Spleen (tissue), 7 donors: ENCODE data around the gene OR2T1.

Experiments used
- POLR2A ChIP-seq, 3 donors: fragments of 450-650 bp; IDR thresholded peaks; one replicate each; pipeline ENCODE4 v1.5.1; 2017; ENCODE audit warnings: antibody characterized with exemption in 3 of 3, mild to moderate bottlenecking in 1 of 3
- TF ChIP-seq, protein P1 (sequence below), 11 experiments: fragments of 200-600 bp in 7 of 11; fragments of 450-650 bp in 4 of 11; sonication (generic) in 4 of 11; IDR thresholded peaks in 8 of 11; conservative IDR thresholded peaks in 3 of 11; 1 replicate in 7 of 11; 2 replicates in 4 of 11; pipeline versions ENCODE4 v1.4.0 to v1.8.0; 2016 to 2021; ENCODE audit warnings: antibody characterized with exemption in 11 of 11, inconsistent platforms in 4 of 11, mild to moderate bottlenecking in 1 of 11
- donor health status: DM: no; HTN: no; CAD: no; lungs with moderate emphysema.
- donor health status: DM: no; HTN: no; CAD: no.
- donor health status: DM: no; HTN: no; CAD: no.

DNA sequence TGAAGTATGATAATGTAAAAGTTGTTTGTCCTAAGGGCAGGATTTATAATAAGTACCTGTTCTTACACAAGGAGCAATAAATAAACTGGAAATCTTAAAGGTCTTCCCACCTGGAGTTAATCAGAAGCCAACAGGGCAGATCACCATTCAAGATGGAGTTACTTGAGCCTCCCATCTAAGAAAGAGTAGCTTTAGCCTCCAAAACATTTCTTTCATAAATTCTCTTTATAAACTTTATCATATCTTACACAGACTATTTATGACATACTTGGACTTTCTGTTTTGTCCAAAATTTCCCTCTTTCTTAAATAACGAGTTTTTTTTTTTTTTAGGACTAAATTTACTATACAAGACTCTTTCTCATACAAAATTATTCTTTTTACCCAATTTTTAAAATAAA lies 18.5 kb downstream of the OR2T1 start:
- TF ChIP-seq, protein P1, sequence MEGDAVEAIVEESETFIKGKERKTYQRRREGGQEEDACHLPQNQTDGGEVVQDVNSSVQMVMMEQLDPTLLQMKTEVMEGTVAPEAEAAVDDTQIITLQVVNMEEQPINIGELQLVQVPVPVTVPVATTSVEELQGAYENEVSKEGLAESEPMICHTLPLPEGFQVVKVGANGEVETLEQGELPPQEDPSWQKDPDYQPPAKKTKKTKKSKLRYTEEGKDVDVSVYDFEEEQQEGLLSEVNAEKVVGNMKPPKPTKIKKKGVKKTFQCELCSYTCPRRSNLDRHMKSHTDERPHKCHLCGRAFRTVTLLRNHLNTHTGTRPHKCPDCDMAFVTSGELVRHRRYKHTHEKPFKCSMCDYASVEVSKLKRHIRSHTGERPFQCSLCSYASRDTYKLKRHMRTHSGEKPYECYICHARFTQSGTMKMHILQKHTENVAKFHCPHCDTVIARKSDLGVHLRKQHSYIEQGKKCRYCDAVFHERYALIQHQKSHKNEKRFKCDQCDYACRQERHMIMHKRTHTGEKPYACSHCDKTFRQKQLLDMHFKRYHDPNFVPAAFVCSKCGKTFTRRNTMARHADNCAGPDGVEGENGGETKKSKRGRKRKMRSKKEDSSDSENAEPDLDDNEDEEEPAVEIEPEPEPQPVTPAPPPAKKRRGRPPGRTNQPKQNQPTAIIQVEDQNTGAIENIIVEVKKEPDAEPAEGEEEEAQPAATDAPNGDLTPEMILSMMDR (IDR thresholded peaks at IDR 0.05 in 8 of 11, conservative IDR thresholded peaks at IDR 0.05 in 3 of 11), result no peak
- TF ChIP-seq POLR2A (IDR thresholded peaks at IDR 0.05), result no peak
